H9 (cell line): ENCODE results near the gene AADAC. TPM values are rescaled to one million over a fixed set of nuclear protein-coding genes. Genes with fewer than 3 reads are reported as not detected.

Experiments used
- DNase-seq: peaks from one replicate; pipeline ENCODE4 v3.0.0-alpha.2; 2017
- H2AFZ ChIP-seq: one replicate; pipeline ENCODE4 v1.6.1; 2013; ENCODE audit warnings: mild to moderate bottlenecking, low read length, control low read depth, moderate library complexity
- H2AK5ac ChIP-seq: 2 replicates; pipeline ENCODE4 v1.6.1; 2013; ENCODE audit warnings: low read length, control low read depth, mixed read lengths; ENCODE audit not compliant: insufficient read length
- H2BK120ac ChIP-seq: one replicate; pipeline ENCODE4 v1.6.1; 2013; ENCODE audit warnings: low read depth, mild to moderate bottlenecking, low read length, control low read depth, inconsistent platforms; ENCODE audit not compliant: poor library complexity, severe bottlenecking
- H2BK12ac ChIP-seq: 2 replicates; pipeline ENCODE4 v1.6.1; 2013; ENCODE audit warnings: low read length, control low read depth, mixed read lengths, low read depth; ENCODE audit not compliant: insufficient read length
- H2BK15ac ChIP-seq: 2 replicates; pipeline ENCODE4 v1.6.1; 2013; ENCODE audit warnings: low read depth, low read length, control low read depth
- H2BK20ac ChIP-seq: one replicate; pipeline ENCODE4 v1.6.1; 2013; ENCODE audit warnings: low read depth, mild to moderate bottlenecking, low read length, control low read depth, inconsistent platforms; ENCODE audit not compliant: poor library complexity, severe bottlenecking
- H2BK5ac ChIP-seq: 2 replicates; pipeline ENCODE4 v1.6.1; 2013; ENCODE audit warnings: low read length, control low read depth, mixed read lengths; ENCODE audit not compliant: insufficient read length
- H3K14ac ChIP-seq: 2 replicates; pipeline ENCODE4 v1.6.1; 2013; ENCODE audit warnings: low read length, control low read depth; ENCODE audit not compliant: insufficient read depth
- H3K18ac ChIP-seq: 2 replicates; pipeline ENCODE4 v1.6.1; 2013; ENCODE audit warnings: low read depth, mild to moderate bottlenecking, mixed read lengths, low read length, control low read depth; ENCODE audit not compliant: insufficient read length
- H3K23ac ChIP-seq: 2 replicates; pipeline ENCODE4 v1.6.1; 2013; ENCODE audit warnings: low read length, control low read depth, mixed read lengths, low read depth; ENCODE audit not compliant: insufficient read length
- H3K23me2 ChIP-seq: 2 replicates; pipeline ENCODE4 v1.6.1; 2013; ENCODE audit warnings: low read depth, mild to moderate bottlenecking, mixed read lengths, low read length, control low read depth; ENCODE audit not compliant: insufficient read length, poor library complexity, severe bottlenecking
- H3K27ac ChIP-seq: 2 replicates; pipeline ENCODE4 v1.5.1; 2013; ENCODE audit warnings: low read length, control low read depth, mixed read lengths, low read depth; ENCODE audit not compliant: insufficient read length
- H3K27me3 ChIP-seq: 2 replicates; pipeline ENCODE4 v1.6.1; 2013; ENCODE audit warnings: low read length, control low read depth, inconsistent platforms; ENCODE audit not compliant: insufficient read depth
- H3K4ac ChIP-seq: 2 replicates; pipeline ENCODE4 v1.6.1; 2013; ENCODE audit warnings: low read depth, mild to moderate bottlenecking, control low read depth, inconsistent platforms, low read length, moderate library complexity
- H3K4me1 ChIP-seq: 2 replicates; pipeline ENCODE4 v1.6.1; 2013; ENCODE audit warnings: low read length, control low read depth, inconsistent platforms; ENCODE audit not compliant: insufficient read depth
- H3K4me2 ChIP-seq: 2 replicates; pipeline ENCODE4 v1.6.1; 2013; ENCODE audit warnings: low read length, control low read depth, mixed read lengths; ENCODE audit not compliant: insufficient read length, insufficient read depth
- H3K56ac ChIP-seq: 2 replicates; pipeline ENCODE4 v1.6.1; 2013; ENCODE audit warnings: low read depth, mild to moderate bottlenecking, mixed read lengths, low read length, control low read depth; ENCODE audit not compliant: insufficient read length
- H3K79me1 ChIP-seq: 2 replicates; pipeline ENCODE4 v1.6.1; 2013; ENCODE audit warnings: low read depth, mild to moderate bottlenecking, moderate library complexity, low read length, control low read depth, inconsistent platforms; ENCODE audit not compliant: insufficient read depth, poor library complexity, severe bottlenecking
- H3K79me2 ChIP-seq: 2 replicates; pipeline ENCODE4 v1.6.1; 2013; ENCODE audit warnings: low read length, control low read depth, inconsistent platforms; ENCODE audit not compliant: insufficient read depth
- H3K9ac ChIP-seq: 2 replicates; pipeline ENCODE4 v1.6.1; 2013; ENCODE audit warnings: low read length, control low read depth, mixed read lengths; ENCODE audit not compliant: insufficient read length; ENCODE audit errors: extremely low read depth
- H3K9me3 ChIP-seq: one replicate; pipeline ENCODE4 v1.6.1; 2013; ENCODE audit warnings: low read depth, low read length, inconsistent platforms; ENCODE audit not compliant: control insufficient read depth
- H3T11ph ChIP-seq: one replicate; pipeline ENCODE4 v1.6.1; 2013; ENCODE audit warnings: mild to moderate bottlenecking, low read length, control low read depth, inconsistent platforms
- H4K20me1 ChIP-seq: one replicate; pipeline ENCODE4 v1.6.1; 2013; ENCODE audit not compliant: control insufficient read depth, insufficient read length, insufficient read depth
- H4K5ac ChIP-seq: 2 replicates; pipeline ENCODE4 v1.6.1; 2013; ENCODE audit warnings: low read depth, mild to moderate bottlenecking, mixed read lengths, low read length, control low read depth; ENCODE audit not compliant: insufficient read length
- H4K8ac ChIP-seq: replicated peaks from 2 replicates; pipeline ENCODE4 v1.6.1; 2013; ENCODE audit warnings: low read length, control low read depth, mixed read lengths, low read depth; ENCODE audit not compliant: insufficient read length
- H4K91ac ChIP-seq: 2 replicates; pipeline ENCODE4 v1.6.1; 2013; ENCODE audit warnings: low read depth, mild to moderate bottlenecking, moderate library complexity, mixed read lengths, low read length, control low read depth; ENCODE audit not compliant: insufficient read length
- H3K27ac Mint-ChIP-seq, 3 experiments: 2 replicates in 2 of 3; 3 replicates in 1 of 3; pipeline ENCODE4 v1.8.0; 2020 to 2021; ENCODE audit warnings: mixed read lengths in 3 of 3, mild to moderate bottlenecking in 1 of 3, moderate library complexity in 1 of 3
- H3K27me3 Mint-ChIP-seq: 2 replicates; pipeline ENCODE4 v1.8.0; 2021; ENCODE audit warnings: low read depth, mild to moderate bottlenecking, moderate library complexity, mixed read lengths
- H3K36me3 Mint-ChIP-seq, 3 experiments: 2 replicates in 2 of 3; 3 replicates in 1 of 3; pipeline ENCODE4 v1.8.0; 2020 to 2021; ENCODE audit warnings: low read depth in 3 of 3, mixed read lengths in 3 of 3; ENCODE audit not compliant: insufficient read depth in 1 of 3
- H3K4me1 Mint-ChIP-seq, 2 experiments: 2 replicates each; pipeline ENCODE4 v1.8.0; 2020; ENCODE audit warnings: mixed read lengths in 2 of 2
- H3K4me3 Mint-ChIP-seq, 2 experiments: 2 replicates in 1 of 2; 3 replicates in 1 of 2; pipeline ENCODE4 v1.8.0; 2020 to 2021; ENCODE audit warnings: mild to moderate bottlenecking in 2 of 2, mixed read lengths in 2 of 2, moderate library complexity in 1 of 2
- H3K9me3 Mint-ChIP-seq, 2 experiments: 2 replicates in 1 of 2; 3 replicates in 1 of 2; pipeline ENCODE4 v1.8.0; 2020; ENCODE audit warnings: mild to moderate bottlenecking in 2 of 2, mixed read lengths in 2 of 2, moderate library complexity in 1 of 2
- WGBS: extraction: QIAGEN DNeasy Blood & Tissue Kit; methylation state at CpG from one replicate; pipeline ENCODE4 v1.1.7; 2013; ENCODE audit warnings: missing lambda C conversion rate, low lambda C conversion rate, mixed read lengths; ENCODE audit not compliant: insufficient read length; ENCODE audit errors: extremely low coverage; 5-methylcytosine and 5-hydroxymethylcytosine counted together
- total RNA-seq: library from RNA; stranded (reverse); gene quantifications from 2 replicates; pipeline ENCODE4 v1.2.1, GENCODE V29; 2021
- TF ChIP-seq, protein P1 (sequence below): fragments of 200-600 bp; sonication (generic); conservative IDR thresholded peaks from 3 replicates; pipeline ENCODE4 v1.8.0; 2021; ENCODE audit warnings: antibody characterized with exemption, mild to moderate bottlenecking

The AADAC gene
- total RNA-seq, 1 experiment from 2014 or later: not detected

DNA sequence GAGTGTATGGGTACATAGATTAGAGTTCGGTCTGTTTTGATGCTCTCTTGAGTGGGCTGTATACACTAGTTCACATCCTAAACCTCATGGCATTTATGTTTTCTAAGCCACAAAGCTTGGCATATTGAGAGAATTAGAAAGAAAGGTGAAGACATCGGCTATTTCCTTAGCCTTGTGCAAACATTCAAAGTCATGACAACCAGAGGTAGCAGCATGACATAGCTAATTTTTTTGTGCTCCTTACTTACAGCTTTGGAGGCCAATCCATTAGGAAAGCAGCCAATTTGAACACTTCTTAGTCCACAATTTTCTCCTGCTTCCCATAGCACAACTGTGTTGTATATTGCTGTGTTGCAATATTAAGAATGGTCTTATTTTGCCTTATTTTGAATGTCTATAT, 21.5 kb upstream of the AADAC start:
- TF ChIP-seq, protein P1, sequence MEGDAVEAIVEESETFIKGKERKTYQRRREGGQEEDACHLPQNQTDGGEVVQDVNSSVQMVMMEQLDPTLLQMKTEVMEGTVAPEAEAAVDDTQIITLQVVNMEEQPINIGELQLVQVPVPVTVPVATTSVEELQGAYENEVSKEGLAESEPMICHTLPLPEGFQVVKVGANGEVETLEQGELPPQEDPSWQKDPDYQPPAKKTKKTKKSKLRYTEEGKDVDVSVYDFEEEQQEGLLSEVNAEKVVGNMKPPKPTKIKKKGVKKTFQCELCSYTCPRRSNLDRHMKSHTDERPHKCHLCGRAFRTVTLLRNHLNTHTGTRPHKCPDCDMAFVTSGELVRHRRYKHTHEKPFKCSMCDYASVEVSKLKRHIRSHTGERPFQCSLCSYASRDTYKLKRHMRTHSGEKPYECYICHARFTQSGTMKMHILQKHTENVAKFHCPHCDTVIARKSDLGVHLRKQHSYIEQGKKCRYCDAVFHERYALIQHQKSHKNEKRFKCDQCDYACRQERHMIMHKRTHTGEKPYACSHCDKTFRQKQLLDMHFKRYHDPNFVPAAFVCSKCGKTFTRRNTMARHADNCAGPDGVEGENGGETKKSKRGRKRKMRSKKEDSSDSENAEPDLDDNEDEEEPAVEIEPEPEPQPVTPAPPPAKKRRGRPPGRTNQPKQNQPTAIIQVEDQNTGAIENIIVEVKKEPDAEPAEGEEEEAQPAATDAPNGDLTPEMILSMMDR: no peak
- no peak for DNase-seq
- H3K4me1 ChIP-seq: no peaks in the 10 kb centered on the region
- H4K8ac ChIP-seq: no peak overlapping the region
- H4K91ac ChIP-seq: no peak overlapping the region
- H3K14ac ChIP-seq: no peak overlapping the region
- no peak overlapping the region for H2BK20ac ChIP-seq
- no peak overlapping the region for H3K4me3 Mint-ChIP-seq
- no peak overlapping the region for H2BK5ac ChIP-seq
- H3K9me3 Mint-ChIP-seq: peaks cover 0 to 3% of the 10 kb centered on the region in 2 experiments; a peak in 3 of 5 replicates
- no peak overlapping the region for H3K18ac ChIP-seq
- H3K27me3 ChIP-seq: no peaks in the 10 kb centered on the region
- H4K5ac ChIP-seq: no peak overlapping the region
- H3K4ac ChIP-seq: no peak overlapping the region
- no peak overlapping the region for H2AK5ac ChIP-seq
- H3K23ac ChIP-seq: no peak overlapping the region
- no peak overlapping the region for H3K4me2 ChIP-seq
- H4K20me1 ChIP-seq: no peaks in the 10 kb centered on the region
- no peaks in the 10 kb centered on the region for H3K4me1 Mint-ChIP-seq
- H3K36me3 Mint-ChIP-seq: peaks cover 0 to 4% (median 0%) of the 10 kb centered on the region in 3 experiments; a peak in 1 of 7 replicates
- no peaks in the 10 kb centered on the region for H3K79me2 ChIP-seq
- no peaks in the 10 kb centered on the region for H3K9me3 ChIP-seq
- no peak overlapping the region for H2AFZ ChIP-seq
- H3K9ac ChIP-seq: no peak overlapping the region
- no peak overlapping the region for H2BK12ac ChIP-seq
- no peak overlapping the region for H2BK120ac ChIP-seq
- H3K27me3 Mint-ChIP-seq: no peaks in the 10 kb centered on the region
- no peaks in the 10 kb centered on the region for H3K79me1 ChIP-seq
- H3K56ac ChIP-seq: no peak overlapping the region
- no peaks in the 10 kb centered on the region for H3K23me2 ChIP-seq
- H3K27ac ChIP-seq: no peak overlapping the region
- no CpG with 5 or more reads among the region's 2 CpGs for WGBS
- no peak overlapping the region for H3T11ph ChIP-seq
- no peak overlapping the region for H2BK15ac ChIP-seq
- no peak overlapping the region for H3K27ac Mint-ChIP-seq
